NCI-H748 treated with DMSO at 0.1 percent for 48 hours (cell line): Measurements from ENCODE around the gene ZDHHC21.
"Not testable (repeated sequence)": the region's sequence is repeated elsewhere in the genome, so short reads cannot be mapped to it uniquely, and the experiment has no call there.

Experiments used
- DNase-seq: peaks from one replicate; lab custom pipeline; 2025; lab: John Stamatoyannopoulos, UW

Gene ZDHHC21

GRCh38 chr9:14682616-14683015 is 10.6 kb downstream of the ZDHHC21 start:
- not testable (repeated sequence) for DNase-seq

- DNase-seq: no peak
Observed at GRCh38 chr9:14678776-14679175, 14.5 kb downstream of the ZDHHC21 start.

GRCh38 chr9:14677872-14678271 is 15.4 kb downstream of the ZDHHC21 start:
- no peak for DNase-seq

- DNase-seq: no peak
Observed at GRCh38 chr9:14677396-14677795, 15.8 kb downstream of the ZDHHC21 start.

- DNase-seq: no peak
Observed at GRCh38 chr9:14674630-14675029, 18.6 kb downstream of the ZDHHC21 start.

GRCh38 chr9:14671377-14671776 is 21.9 kb downstream of the ZDHHC21 start:
- DNase-seq: no peak

GRCh38 chr9:14670718-14671117 is 22.5 kb downstream of the ZDHHC21 start:
- no peak for DNase-seq

GRCh38 chr9:14664022-14664421 is 29.2 kb downstream of the ZDHHC21 start:
- DNase-seq: not testable (repeated sequence)

- DNase-seq: no peak
Observed at GRCh38 chr9:14662060-14662453, 31.2 kb downstream of the ZDHHC21 start.

- peak; percentile 49 for DNase-seq
Observed at GRCh38 chr9:14661421-14662059, 31.7 kb downstream of the ZDHHC21 start.

GRCh38 chr9:14660721-14661120 is 32.5 kb downstream of the ZDHHC21 start:
- DNase-seq: no peak

- DNase-seq: no peak
Observed at GRCh38 chr9:14654932-14655331, 38.3 kb downstream of the ZDHHC21 start.

- DNase-seq: no peak
Observed at GRCh38 chr9:14653511-14653910, 39.7 kb downstream of the ZDHHC21 start.

- DNase-seq: peak; percentile 31
Observed at GRCh38 chr9:14652729-14653377, 40.4 kb downstream of the ZDHHC21 start.

GRCh38 chr9:14650596-14650995 is 42.6 kb downstream of the ZDHHC21 start:
- DNase-seq: no peak

- no peak for DNase-seq
Observed at GRCh38 chr9:14645648-14646047, 47.6 kb downstream of the ZDHHC21 start.

GRCh38 chr9:14640967-14641366 is 52.3 kb downstream of the ZDHHC21 start:
- DNase-seq: no peak

GRCh38 chr9:14640294-14640693 is 52.9 kb downstream of the ZDHHC21 start:
- no peak for DNase-seq

- DNase-seq: no peak
Observed at GRCh38 chr9:14633906-14634565, 59.2 kb downstream of the ZDHHC21 start.

GRCh38 chr9:14633148-14633547 is 60.1 kb downstream of the ZDHHC21 start:
- no peak for DNase-seq

- no peak for DNase-seq
Observed at GRCh38 chr9:14627513-14627912, 65.7 kb downstream of the ZDHHC21 start.

- DNase-seq: no peak
Observed at GRCh38 chr9:14618836-14619420, 74.3 kb downstream of the ZDHHC21 start.
